GM12878 (cell line): ENCODE measurements around the gene TCEANC. TPM values are rescaled to one million over a fixed set of nuclear protein-coding genes. Genes with fewer than 3 reads are reported as not detected.

Experiments used
- ATAC-seq: fragments of 200-7000 bp; cut with Tn5 transposase; 3 replicates; pipeline ENCODE4 v1.9.1; 2020; ENCODE audit warnings: mild to moderate bottlenecking, moderate library complexity
- BruUV-seq: library from RNA; stranded (reverse); fragments of 400-500 nt; replicated peaks from 2 replicates; lab custom pipeline; 2021; lab: Mats Ljungman, UMichigan
- CTCF ChIA-PET: fragments of 300-600 bp; sonication (Branson Sonifier 250); formaldehyde crosslinking; extraction: SDS; loops from one replicate; lab custom pipeline; 2021; ENCODE audit warnings: inconsistent platforms; lab: Yijun Ruan, JAX
- POLR2A ChIA-PET: fragments of 350-600 bp; formaldehyde crosslinking; extraction: SDS; loops from one replicate; lab custom pipeline; 2021; ENCODE audit warnings: inconsistent platforms; lab: Charles Lee
- RAD21 ChIA-PET: fragments of 300-600 bp; sonication (Branson Sonifier 250); formaldehyde crosslinking; loops from one replicate; lab custom pipeline; 2023; ENCODE audit warnings: antibody characterized with exemption; ENCODE audit not compliant: unreplicated experiment; lab: Charles Lee
- SMC1A ChIA-PET: fragments of 300-600 bp; sonication (Branson Sonifier 250); formaldehyde crosslinking; loops from one replicate; lab custom pipeline; 2023; ENCODE audit not compliant: unreplicated experiment, uncharacterized antibody; lab: Charles Lee
- DNase-seq: peaks from one replicate; pipeline ENCODE4 v3.0.0-alpha.2; 2011; ENCODE audit warnings: low read depth, low spot score
- FAIRE-seq: peaks from 3 replicates; lab custom pipeline; 2011; peaks lifted over from hg19 to GRCh38; lab: Jason Lieb, UNC
- H2AFZ ChIP-seq: 2 replicates; pipeline ENCODE4 v1.6.0; 2011; ENCODE audit warnings: low read depth, low read length, control low read depth; ENCODE audit not compliant: control insufficient read depth
- H3K27ac ChIP-seq: 2 replicates; pipeline ENCODE4 v1.5.1; 2011; ENCODE audit warnings: control low read depth; ENCODE audit not compliant: control insufficient read depth, insufficient read depth
- H3K27me3 ChIP-seq, 2 experiments: replicated peaks in 1 of 2; 2 replicates each; pipeline versions ENCODE4 v1.6.0 to v1.6.1; 2011; ENCODE audit warnings: low read length in 1 of 2; ENCODE audit not compliant: control insufficient read depth in 2 of 2, insufficient read depth in 2 of 2
- H3K36me3 ChIP-seq, 2 experiments: 2 replicates each; pipeline ENCODE4 v1.5.1; 2011; ENCODE audit warnings: low read length in 1 of 2; ENCODE audit not compliant: control insufficient read depth in 2 of 2, insufficient read depth in 2 of 2
- H3K4me1 ChIP-seq: 2 replicates; pipeline ENCODE4 v1.6.1; 2011; ENCODE audit warnings: mild to moderate bottlenecking, low read length, moderate library complexity, mixed read lengths; ENCODE audit not compliant: control insufficient read depth, insufficient read depth
- H3K4me2 ChIP-seq: 2 replicates; pipeline ENCODE4 v1.6.0; 2011; ENCODE audit warnings: control low read depth; ENCODE audit not compliant: control insufficient read depth, insufficient read depth
- H3K4me3 ChIP-seq: fragments of 200-600 bp; sonication (generic); 2 replicates; pipeline ENCODE4 v1.5.1; 2016
- H3K79me2 ChIP-seq: 2 replicates; pipeline ENCODE4 v1.6.0; 2011; ENCODE audit warnings: low read length; ENCODE audit not compliant: control insufficient read depth, insufficient read depth
- H3K9ac ChIP-seq: 2 replicates; pipeline ENCODE4 v1.8.0; 2011; ENCODE audit warnings: low read length, control low read depth, mixed read lengths; ENCODE audit not compliant: control insufficient read depth, insufficient read depth
- H3K9me3 ChIP-seq: replicated peaks from 3 replicates; pipeline ENCODE4 v1.5.1; 2011; ENCODE audit warnings: mild to moderate bottlenecking, low read length; ENCODE audit not compliant: control insufficient read depth, insufficient read depth
- H4K20me1 ChIP-seq: 2 replicates; pipeline ENCODE4 v1.6.0; 2011; ENCODE audit not compliant: control insufficient read depth, insufficient read depth
- BHLHE40 ChIP-seq, 2 experiments: fragments of 450-650 bp in 1 of 2; IDR thresholded peaks; 2 replicates each; pipeline ENCODE4 v1.6.1; 2011 to 2017; ENCODE audit warnings: low read depth in 2 of 2, borderline replicate concordance in 1 of 2, improper control_type of control experiment in 1 of 2, low read length in 1 of 2, mild to moderate bottlenecking in 1 of 2
- EGR1 ChIP-seq, 2 experiments: IDR thresholded peaks; 1 replicate in 1 of 2; 2 replicates in 1 of 2; pipeline ENCODE4 v1.6.1; 2011 to 2012; ENCODE audit warnings: low read depth in 2 of 2, low read length in 2 of 2, borderline replicate concordance in 1 of 2, mild to moderate bottlenecking in 1 of 2, moderate library complexity in 1 of 2
- ETV6 ChIP-seq, 2 experiments: fragments of 450-650 bp in 1 of 2; IDR thresholded peaks in 1 of 2; conservative IDR thresholded peaks in 1 of 2; 2 replicates each; pipeline ENCODE4 v1.6.1; 2014; ENCODE audit warnings: antibody characterized with exemption in 1 of 2, borderline replicate concordance in 1 of 2, low read depth in 1 of 2, mild to moderate bottlenecking in 1 of 2, moderate library complexity in 1 of 2
- GABPA ChIP-seq: IDR thresholded peaks from 2 replicates; pipeline ENCODE4 v1.6.1; 2014; ENCODE audit warnings: antibody characterized with exemption, low read depth, mild to moderate bottlenecking, inconsistent platforms
- HCFC1 ChIP-seq: fragments of 150-350 bp; IDR thresholded peaks from 2 replicates; pipeline ENCODE4 v1.6.1; 2014; ENCODE audit warnings: low read length
- HDAC2 ChIP-seq: fragments of 200-600 bp; sonication (generic); IDR thresholded peaks from 2 replicates; pipeline ENCODE4 v1.6.1; 2017
- IKZF1 ChIP-seq: fragments of 450-650 bp; conservative IDR thresholded peaks from 2 replicates; pipeline ENCODE4 v1.6.1; 2017; ENCODE audit warnings: antibody characterized with exemption, mild to moderate bottlenecking
- JUNB ChIP-seq: IDR thresholded peaks from 2 replicates; pipeline ENCODE4 v1.6.1; 2016; ENCODE audit warnings: antibody characterized with exemption, mild to moderate bottlenecking
- KAT2A ChIP-seq: conservative IDR thresholded peaks from 2 replicates; pipeline ENCODE4 v1.6.1; 2011; ENCODE audit warnings: low read depth, low read length; ENCODE audit not compliant: control insufficient read depth
- MTA3 ChIP-seq: IDR thresholded peaks from 2 replicates; pipeline ENCODE4 v1.6.1; 2012; ENCODE audit warnings: low read length, inconsistent platforms, borderline replicate concordance
- RAD51 ChIP-seq: fragments of 450-650 bp; IDR thresholded peaks from 2 replicates; pipeline ENCODE4 v1.6.1; 2016; ENCODE audit warnings: moderate library complexity, mild to moderate bottlenecking, inconsistent platforms
- RB1 ChIP-seq: fragments of 450-650 bp; formaldehyde crosslinking; IDR thresholded peaks from 2 replicates; pipeline ENCODE4 v1.6.1; 2017; ENCODE audit warnings: mild to moderate bottlenecking, borderline replicate concordance
- RELA ChIP-seq: fragments of 450-650 bp; IDR thresholded peaks from 2 replicates; pipeline ENCODE4 v1.8.0; 2014; ENCODE audit warnings: borderline replicate concordance; ENCODE audit not compliant: partially characterized antibody
- SRF ChIP-seq, 2 experiments: IDR thresholded peaks; 2 replicates each; pipeline ENCODE4 v1.6.1; 2011; ENCODE audit warnings: low read depth in 2 of 2, low read length in 2 of 2, mild to moderate bottlenecking in 1 of 2, moderate library complexity in 1 of 2
- WRNIP1 ChIP-seq: IDR thresholded peaks from 2 replicates; pipeline ENCODE4 v1.6.1; 2011; ENCODE audit warnings: low read depth, low read length, improper control_type of control experiment, borderline replicate concordance
- WGBS: methylation state at CpG from one replicate; pipeline ENCODE4 v1.1.6; 2016; ENCODE audit warnings: low lambda C conversion rate; ENCODE audit not compliant: insufficient replicate concordance, insufficient coverage; ENCODE audit errors: missing lambda C conversion rate; 5-methylcytosine and 5-hydroxymethylcytosine counted together
- in situ Hi-C: fragments of 300-500 bp; cut with MboI; formaldehyde crosslinking; loops from 9 replicates; pipeline ENCODE4 v1.14.3; 2018; ENCODE audit warnings: mixed read lengths
- intact Hi-C: fragments of 100-400 bp; cut with micrococcal nuclease; formaldehyde crosslinking; loops from one replicate; pipeline ENCODE4 v1.14.2; 2022; ENCODE audit not compliant: unreplicated experiment
- polyA plus RNA-seq, 11 experiments: library from polyadenylated mRNA; depleted of rRNA in 4 of 11; unstranded in 6 of 11; stranded (reverse) in 5 of 11; fragments of >200 nt; fragmentation: Nextera tagmentation in 4 of 11; fragmentation: Illumina TruSeq in 1 of 11; extraction: Ambion mirVana in 4 of 11; extraction: Trizol in 1 of 11; gene quantifications; 1 replicate in 1 of 11; 2 replicates in 10 of 11; pipeline versions ENCODE4 v1.2.1 to v1.2.3, GENCODE V29; 2011 to 2016; ENCODE audit warnings: inconsistent platforms in 2 of 11, missing spikeins in 2 of 11, low read depth in 1 of 11
- total RNA-seq, 4 experiments: library from RNA; depleted of rRNA in 3 of 4; stranded (reverse); fragments of >200 nt in 3 of 4; fragmentation: Illumina TruSeq in 1 of 4; extraction: Trizol in 1 of 4; gene quantifications; 2 replicates each; pipeline versions ENCODE4 v1.2.1 to v1.2.3, GENCODE V29; 2013 to 2021
- TF ChIP-seq, protein P1 (sequence below): fragments of 450-650 bp; IDR thresholded peaks from 2 replicates; pipeline ENCODE4 v1.6.1; 2018; ENCODE audit warnings: mild to moderate bottlenecking, low read depth, moderate library complexity; ENCODE audit not compliant: partially characterized antibody
- TF ChIP-seq, protein P2 (sequence below): IDR thresholded peaks from 2 replicates; pipeline ENCODE4 v1.6.1; 2012; ENCODE audit warnings: mild to moderate bottlenecking, low read depth, low read length

Gene TCEANC
- total and polyA plus RNA-seq, 10 of the 15 experiments (the other 5 are each of a cell fraction or from before 2014, with no cell fraction given) = 1.1 to 4.9 (median 2.9) TPM

DNA sequence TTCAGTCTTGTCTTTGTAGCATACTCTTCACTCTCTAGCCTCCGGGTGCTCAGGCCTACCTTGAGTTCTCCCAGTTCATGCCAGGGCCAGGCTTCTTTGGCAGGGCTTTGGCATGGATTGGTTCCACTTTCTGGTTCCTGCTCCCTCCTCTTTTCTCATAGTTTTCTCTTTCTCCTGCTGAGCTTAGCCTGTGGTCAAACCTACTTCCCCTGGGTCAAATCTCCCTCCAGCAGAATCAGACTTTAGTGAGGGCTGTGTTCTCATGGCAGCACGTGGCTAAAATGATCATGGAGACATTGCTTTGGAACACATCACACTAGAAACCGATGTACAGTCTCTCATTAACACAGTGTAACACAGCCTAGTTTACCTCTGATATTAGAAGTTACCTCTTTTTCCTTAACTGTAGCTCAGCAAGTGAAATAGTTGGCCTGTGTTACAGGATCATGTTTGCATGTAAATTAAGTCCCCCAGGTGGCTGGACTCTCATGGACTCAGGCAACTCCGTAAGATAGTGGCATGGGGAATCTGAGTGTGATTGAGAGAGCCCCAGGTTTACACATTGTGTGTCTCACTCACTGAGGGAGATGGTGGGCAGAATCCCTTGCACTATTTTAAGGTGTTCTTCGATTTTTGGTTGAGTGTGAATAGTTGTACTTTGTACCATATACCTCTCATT lies 49.3 kb downstream of the TCEANC start:
- no peak; the same call in 2 of the 3 replicates for ATAC-seq
- ChIA-PET RAD21 (interaction anchor here (0.9 to 2.7 kb wide), 9 partner anchors 8 to 39 kb away, joined by 3 to 8 read pairs (median 4); partner anchors contain the start of genes OFD1, RAB9A and TRAPPC2), SMC1A (interaction anchor here (1.0 to 13.8 kb wide), 10 partner anchors 9 to 326 kb away, joined by 3 to 173 read pairs (median 4); partner anchors contain the start of genes OFD1 and TRAPPC2)
- 37% methylated on average over 5 of the region's 5 CpGs for WGBS
- Histone ChIP-seq H3K4me3 (0 out of 2 replicates have a peak overlapping the region, but pooled peaks have one; percentile 5), H3K4me1 (peaks cover 24% of the 10 kb centered on the region), H2AFZ (no peak overlapping the region)
- in situ Hi-C loops = no loop called here
- BruUV-seq = no TSS peak
- no peak for TF ChIP-seq MTA3
- no peak for TF ChIP-seq RB1
- TF ChIP-seq RAD51 = no peak
- TF ChIP-seq, protein P1, sequence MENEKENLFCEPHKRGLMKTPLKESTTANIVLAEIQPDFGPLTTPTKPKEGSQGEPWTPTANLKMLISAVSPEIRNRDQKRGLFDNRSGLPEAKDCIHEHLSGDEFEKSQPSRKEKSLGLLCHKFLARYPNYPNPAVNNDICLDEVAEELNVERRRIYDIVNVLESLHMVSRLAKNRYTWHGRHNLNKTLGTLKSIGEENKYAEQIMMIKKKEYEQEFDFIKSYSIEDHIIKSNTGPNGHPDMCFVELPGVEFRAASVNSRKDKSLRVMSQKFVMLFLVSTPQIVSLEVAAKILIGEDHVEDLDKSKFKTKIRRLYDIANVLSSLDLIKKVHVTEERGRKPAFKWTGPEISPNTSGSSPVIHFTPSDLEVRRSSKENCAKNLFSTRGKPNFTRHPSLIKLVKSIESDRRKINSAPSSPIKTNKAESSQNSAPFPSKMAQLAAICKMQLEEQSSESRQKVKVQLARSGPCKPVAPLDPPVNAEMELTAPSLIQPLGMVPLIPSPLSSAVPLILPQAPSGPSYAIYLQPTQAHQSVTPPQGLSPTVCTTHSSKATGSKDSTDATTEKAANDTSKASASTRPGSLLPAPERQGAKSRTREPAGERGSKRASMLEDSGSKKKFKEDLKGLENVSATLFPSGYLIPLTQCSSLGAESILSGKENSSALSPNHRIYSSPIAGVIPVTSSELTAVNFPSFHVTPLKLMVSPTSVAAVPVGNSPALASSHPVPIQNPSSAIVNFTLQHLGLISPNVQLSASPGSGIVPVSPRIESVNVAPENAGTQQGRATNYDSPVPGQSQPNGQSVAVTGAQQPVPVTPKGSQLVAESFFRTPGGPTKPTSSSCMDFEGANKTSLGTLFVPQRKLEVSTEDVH = no peak
- TF ChIP-seq, protein P2, sequence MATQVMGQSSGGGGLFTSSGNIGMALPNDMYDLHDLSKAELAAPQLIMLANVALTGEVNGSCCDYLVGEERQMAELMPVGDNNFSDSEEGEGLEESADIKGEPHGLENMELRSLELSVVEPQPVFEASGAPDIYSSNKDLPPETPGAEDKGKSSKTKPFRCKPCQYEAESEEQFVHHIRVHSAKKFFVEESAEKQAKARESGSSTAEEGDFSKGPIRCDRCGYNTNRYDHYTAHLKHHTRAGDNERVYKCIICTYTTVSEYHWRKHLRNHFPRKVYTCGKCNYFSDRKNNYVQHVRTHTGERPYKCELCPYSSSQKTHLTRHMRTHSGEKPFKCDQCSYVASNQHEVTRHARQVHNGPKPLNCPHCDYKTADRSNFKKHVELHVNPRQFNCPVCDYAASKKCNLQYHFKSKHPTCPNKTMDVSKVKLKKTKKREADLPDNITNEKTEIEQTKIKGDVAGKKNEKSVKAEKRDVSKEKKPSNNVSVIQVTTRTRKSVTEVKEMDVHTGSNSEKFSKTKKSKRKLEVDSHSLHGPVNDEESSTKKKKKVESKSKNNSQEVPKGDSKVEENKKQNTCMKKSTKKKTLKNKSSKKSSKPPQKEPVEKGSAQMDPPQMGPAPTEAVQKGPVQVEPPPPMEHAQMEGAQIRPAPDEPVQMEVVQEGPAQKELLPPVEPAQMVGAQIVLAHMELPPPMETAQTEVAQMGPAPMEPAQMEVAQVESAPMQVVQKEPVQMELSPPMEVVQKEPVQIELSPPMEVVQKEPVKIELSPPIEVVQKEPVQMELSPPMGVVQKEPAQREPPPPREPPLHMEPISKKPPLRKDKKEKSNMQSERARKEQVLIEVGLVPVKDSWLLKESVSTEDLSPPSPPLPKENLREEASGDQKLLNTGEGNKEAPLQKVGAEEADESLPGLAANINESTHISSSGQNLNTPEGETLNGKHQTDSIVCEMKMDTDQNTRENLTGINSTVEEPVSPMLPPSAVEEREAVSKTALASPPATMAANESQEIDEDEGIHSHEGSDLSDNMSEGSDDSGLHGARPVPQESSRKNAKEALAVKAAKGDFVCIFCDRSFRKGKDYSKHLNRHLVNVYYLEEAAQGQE = no peak
- TF ChIP-seq EGR1 (IDR thresholded peaks at IDR 0.05; ENCODE audit: borderline replicate concordance in 1 of 2, low read depth in 2 of 2, low read length in 2 of 2) = no peak
- TF ChIP-seq WRNIP1 = no peak
- TF ChIP-seq JUNB = no peak
- no peak for TF ChIP-seq RELA
- TF ChIP-seq SRF (IDR thresholded peaks at IDR 0.05; ENCODE audit: low read depth in 2 of 2, low read length in 2 of 2) = no peak
- TF ChIP-seq ETV6 (conservative IDR thresholded peaks at IDR 0.05 in 1 of 2, IDR thresholded peaks at IDR 0.05 in 1 of 2; ENCODE audit: borderline replicate concordance in 1 of 2, low read depth in 1 of 2) = no peak
- no peak for TF ChIP-seq IKZF1
- TF ChIP-seq GABPA = no peak
- no peak for TF ChIP-seq HCFC1
- no peak for TF ChIP-seq KAT2A
- no peak for TF ChIP-seq BHLHE40 (IDR thresholded peaks at IDR 0.05; ENCODE audit: borderline replicate concordance in 1 of 2, low read depth in 2 of 2, low read length in 1 of 2)
- TF ChIP-seq HDAC2 = no peak
- TF ChIP-seq, all 136 proteins: peak for 0
- H3K27me3 ChIP-seq = no peaks in the 10 kb centered on the region
- no peaks in the 10 kb centered on the region for H3K9me3 ChIP-seq
- FAIRE-seq = peak; percentile 49
- H4K20me1 ChIP-seq = peaks cover 6% of the 10 kb centered on the region
- POLR2A ChIA-PET = interaction anchor here (0.7 to 1.0 kb wide), 2 partner anchors 14 to 30 kb away, joined by 3 read pairs; no protein-coding TSS in a partner anchor
- H3K79me2 ChIP-seq = peaks cover 90% of the 10 kb centered on the region
- no peak overlapping the region; the same call in 1 of the 2 replicates for H3K9ac ChIP-seq
- H3K4me2 ChIP-seq = peak overlapping the region; percentile 53
- H3K36me3 ChIP-seq = peaks cover 3 to 4% of the 10 kb centered on the region in 2 experiments
- intact Hi-C loops = no loop called here
- CTCF ChIA-PET = interaction anchor here (0.7 to 1.2 kb wide), 5 partner anchors 10 to 46 kb away, joined by 3 to 5 read pairs (median 3); partner anchors contain the start of genes OFD1 and TRAPPC2
- DNase-seq = no peak
- peak overlapping the region; percentile 62 for H3K27ac ChIP-seq
